Liver (tissue), 9 donors: ENCODE data around the gene PDE4C. TPM values are rescaled to one million over a fixed set of nuclear protein-coding genes. Genes with fewer than 3 reads are reported as not detected.

ENCODE experiments used
- DNase-seq: peaks from one replicate; pipeline ENCODE4 v3.0.0-alpha.2; 2017; ENCODE audit warnings: low spot score
- H3K27ac ChIP-seq, 2 donors: one replicate each; pipeline ENCODE4 v1.7.0; 2013; ENCODE audit warnings: inconsistent platforms in 2 of 2, low read length in 2 of 2, control low read depth in 1 of 2, low read depth in 1 of 2, mild to moderate bottlenecking in 1 of 2
- H3K27me3 ChIP-seq, 4 donors: one replicate each; pipeline versions ENCODE4 v1.6.1 to v1.7.0; 2013; ENCODE audit warnings: low read length in 3 of 4, inconsistent platforms in 1 of 4, mild to moderate bottlenecking in 1 of 4, moderate library complexity in 1 of 4; ENCODE audit not compliant: control insufficient read depth in 4 of 4, insufficient read depth in 4 of 4
- H3K36me3 ChIP-seq, 4 donors: one replicate each; pipeline versions ENCODE4 v1.6.1 to v1.7.0; 2013; ENCODE audit warnings: low read length in 3 of 4, mild to moderate bottlenecking in 3 of 4, low read depth in 1 of 4, moderate library complexity in 1 of 4; ENCODE audit not compliant: control insufficient read depth in 4 of 4, insufficient read depth in 3 of 4
- H3K4me1 ChIP-seq, 4 donors: one replicate each; pipeline versions ENCODE4 v1.6.1 to v1.7.0; 2013; ENCODE audit warnings: low read length in 3 of 4, mild to moderate bottlenecking in 3 of 4, moderate library complexity in 1 of 4; ENCODE audit not compliant: control insufficient read depth in 4 of 4, insufficient read depth in 4 of 4
- H3K4me3 ChIP-seq, 3 donors: one replicate each; pipeline versions ENCODE4 v1.6.1 to v1.7.0; 2013; ENCODE audit warnings: low read length in 3 of 3, control low read depth in 1 of 3, low read depth in 1 of 3, mild to moderate bottlenecking in 1 of 3
- H3K9ac ChIP-seq, 2 donors: one replicate each; pipeline ENCODE4 v1.7.0; 2013; ENCODE audit warnings: low read length in 2 of 2, mild to moderate bottlenecking in 2 of 2, moderate library complexity in 2 of 2, control low read depth in 1 of 2, low read depth in 1 of 2
- H3K9me3 ChIP-seq, 4 donors: one replicate each; pipeline versions ENCODE4 v1.6.1 to v1.7.0; 2013; ENCODE audit warnings: low read length in 3 of 4; ENCODE audit not compliant: control insufficient read depth in 4 of 4
- EGR1 ChIP-seq, 2 donors: IDR thresholded peaks; 2 replicates each; pipeline ENCODE4 v1.6.1; 2016 to 2018; ENCODE audit warnings: antibody characterized with exemption in 2 of 2, low read depth in 2 of 2
- FOXA1 ChIP-seq: IDR thresholded peaks from 2 replicates; pipeline ENCODE4 v1.6.1; 2016; ENCODE audit warnings: antibody characterized with exemption
- HNF4A ChIP-seq, 2 donors: conservative IDR thresholded peaks; 2 replicates each; pipeline ENCODE4 v1.6.1; 2016; ENCODE audit warnings: antibody characterized with exemption in 2 of 2, mild to moderate bottlenecking in 2 of 2
- HNF4G ChIP-seq: IDR thresholded peaks from 2 replicates; pipeline ENCODE4 v1.6.1; 2016; ENCODE audit warnings: antibody characterized with exemption
- NR2F2 ChIP-seq: IDR thresholded peaks from 2 replicates; pipeline ENCODE4 v1.6.1; 2016; ENCODE audit warnings: antibody characterized with exemption
- RXRA ChIP-seq, 2 donors: IDR thresholded peaks; 2 replicates each; pipeline ENCODE4 v1.6.1; 2017 to 2018; ENCODE audit warnings: antibody characterized with exemption in 2 of 2, mild to moderate bottlenecking in 1 of 2
- TAF1 ChIP-seq: conservative IDR thresholded peaks from 2 replicates; pipeline ENCODE4 v1.6.1; 2016; ENCODE audit warnings: antibody characterized with exemption, mild to moderate bottlenecking
- WGBS: extraction: QIAGEN DNeasy Blood & Tissue Kit; methylation state at CpG from one replicate; pipeline ENCODE4 v1.1.7; 2013; 5-methylcytosine and 5-hydroxymethylcytosine counted together
- polyA plus RNA-seq, 2 donors: library from polyadenylated mRNA; stranded (reverse) in 1 of 2; unstranded in 1 of 2; fragments of 200-250 nt in 1 of 2; fragments of >200 nt in 1 of 2; fragmentation: Nextera tagmentation in 1 of 2; extraction: Ambion mirVana in 1 of 2; gene quantifications; one replicate each; pipeline versions ENCODE4 v1.2.1 to v1.2.3, GENCODE V29; 2013 to 2015
- total RNA-seq, 2 donors: library from RNA; depleted of rRNA; stranded (reverse); fragments of >200 nt; gene quantifications; one replicate each; pipeline ENCODE4 v1.2.3, GENCODE V29; 2014
- TF ChIP-seq, protein P1 (sequence below): IDR thresholded peaks from 2 replicates; pipeline ENCODE4 v1.6.1; 2016; ENCODE audit warnings: antibody characterized with exemption, mild to moderate bottlenecking
- TF ChIP-seq, protein P2 (sequence below): fragments of 150-350 bp; IDR thresholded peaks from 2 replicates; pipeline ENCODE4 v1.5.1; 2017; ENCODE audit warnings: improper control_type of control experiment, low read depth, low read length; ENCODE audit not compliant: missing input control
- TF ChIP-seq, protein P3 (sequence below): IDR thresholded peaks from 2 replicates; pipeline ENCODE4 v1.6.1; 2016; ENCODE audit warnings: antibody characterized with exemption
- donor health status: healthy.
- donor health status: healthy.
- donor health status: healthy.
- donor health status: healthy.
- donor health status: healthy.

PDE4C gene
- total and polyA plus RNA-seq, 4 donors, result 0.23 to 0.75 (median 0.51) TPM; not detected in 1

- H3K9me3 ChIP-seq, result no peaks in the 10 kb centered on the region
- TF ChIP-seq HNF4A (conservative IDR thresholded peaks at IDR 0.05) (no peak), HNF4G (no peak), TAF1 (no peak), EGR1 (IDR thresholded peaks at IDR 0.05; ENCODE audit: low read depth in 2 of 2) (no peak)
- TF ChIP-seq, protein P1, sequence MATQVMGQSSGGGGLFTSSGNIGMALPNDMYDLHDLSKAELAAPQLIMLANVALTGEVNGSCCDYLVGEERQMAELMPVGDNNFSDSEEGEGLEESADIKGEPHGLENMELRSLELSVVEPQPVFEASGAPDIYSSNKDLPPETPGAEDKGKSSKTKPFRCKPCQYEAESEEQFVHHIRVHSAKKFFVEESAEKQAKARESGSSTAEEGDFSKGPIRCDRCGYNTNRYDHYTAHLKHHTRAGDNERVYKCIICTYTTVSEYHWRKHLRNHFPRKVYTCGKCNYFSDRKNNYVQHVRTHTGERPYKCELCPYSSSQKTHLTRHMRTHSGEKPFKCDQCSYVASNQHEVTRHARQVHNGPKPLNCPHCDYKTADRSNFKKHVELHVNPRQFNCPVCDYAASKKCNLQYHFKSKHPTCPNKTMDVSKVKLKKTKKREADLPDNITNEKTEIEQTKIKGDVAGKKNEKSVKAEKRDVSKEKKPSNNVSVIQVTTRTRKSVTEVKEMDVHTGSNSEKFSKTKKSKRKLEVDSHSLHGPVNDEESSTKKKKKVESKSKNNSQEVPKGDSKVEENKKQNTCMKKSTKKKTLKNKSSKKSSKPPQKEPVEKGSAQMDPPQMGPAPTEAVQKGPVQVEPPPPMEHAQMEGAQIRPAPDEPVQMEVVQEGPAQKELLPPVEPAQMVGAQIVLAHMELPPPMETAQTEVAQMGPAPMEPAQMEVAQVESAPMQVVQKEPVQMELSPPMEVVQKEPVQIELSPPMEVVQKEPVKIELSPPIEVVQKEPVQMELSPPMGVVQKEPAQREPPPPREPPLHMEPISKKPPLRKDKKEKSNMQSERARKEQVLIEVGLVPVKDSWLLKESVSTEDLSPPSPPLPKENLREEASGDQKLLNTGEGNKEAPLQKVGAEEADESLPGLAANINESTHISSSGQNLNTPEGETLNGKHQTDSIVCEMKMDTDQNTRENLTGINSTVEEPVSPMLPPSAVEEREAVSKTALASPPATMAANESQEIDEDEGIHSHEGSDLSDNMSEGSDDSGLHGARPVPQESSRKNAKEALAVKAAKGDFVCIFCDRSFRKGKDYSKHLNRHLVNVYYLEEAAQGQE, result no peak
- H3K27me3 ChIP-seq, result no peaks in the 10 kb centered on the region
- H3K4me1 ChIP-seq, result no peaks in the 10 kb centered on the region
- no peak overlapping the region for H3K9ac ChIP-seq
- no peak overlapping the region for H3K4me3 ChIP-seq
- no peak for DNase-seq
- peaks cover 0 to 28% (median 6%) of the 10 kb centered on the region in 4 donors for H3K36me3 ChIP-seq
- 97% methylated on average over 10 of the region's 10 CpGs for WGBS
- no peak overlapping the region for H3K27ac ChIP-seq
These were observed 36.7 kb upstream of the PDE4C start for GRCh38 chr19:18262917-18263316.

DNA sequence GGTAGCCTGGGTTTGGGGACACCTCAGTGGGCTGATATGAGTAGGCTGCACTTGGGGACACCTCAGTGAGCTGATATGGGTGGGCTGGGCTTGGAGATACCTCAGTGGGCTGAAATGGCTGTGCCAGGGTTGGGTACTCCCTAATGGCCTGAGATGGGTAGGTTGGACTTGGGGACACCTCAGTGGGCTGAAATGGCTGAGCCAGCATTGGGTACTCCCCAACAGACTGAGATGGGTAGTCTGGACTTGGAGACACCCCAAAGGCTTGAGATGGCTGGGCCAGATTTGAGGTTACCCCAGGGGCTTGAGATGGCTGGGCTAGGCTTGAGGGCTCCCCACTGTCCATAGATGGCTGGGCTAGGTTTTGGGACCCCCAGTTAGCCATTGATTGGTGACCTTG is 35.9 kb upstream of the PDE4C start:
- no peaks in the 10 kb centered on the region for H3K9me3 ChIP-seq
- H3K36me3 ChIP-seq, result peaks cover 0 to 24% (median 4%) of the 10 kb centered on the region in 4 donors
- DNase-seq, result no peak
- H3K4me3 ChIP-seq, result no peak overlapping the region
- TF ChIP-seq FOXA1 (no peak), EGR1 (IDR thresholded peaks at IDR 0.05; ENCODE audit: low read depth in 2 of 2) (no peak), TAF1 (no peak)
- TF ChIP-seq, protein P1, result no peak
- TF ChIP-seq, protein P2, sequence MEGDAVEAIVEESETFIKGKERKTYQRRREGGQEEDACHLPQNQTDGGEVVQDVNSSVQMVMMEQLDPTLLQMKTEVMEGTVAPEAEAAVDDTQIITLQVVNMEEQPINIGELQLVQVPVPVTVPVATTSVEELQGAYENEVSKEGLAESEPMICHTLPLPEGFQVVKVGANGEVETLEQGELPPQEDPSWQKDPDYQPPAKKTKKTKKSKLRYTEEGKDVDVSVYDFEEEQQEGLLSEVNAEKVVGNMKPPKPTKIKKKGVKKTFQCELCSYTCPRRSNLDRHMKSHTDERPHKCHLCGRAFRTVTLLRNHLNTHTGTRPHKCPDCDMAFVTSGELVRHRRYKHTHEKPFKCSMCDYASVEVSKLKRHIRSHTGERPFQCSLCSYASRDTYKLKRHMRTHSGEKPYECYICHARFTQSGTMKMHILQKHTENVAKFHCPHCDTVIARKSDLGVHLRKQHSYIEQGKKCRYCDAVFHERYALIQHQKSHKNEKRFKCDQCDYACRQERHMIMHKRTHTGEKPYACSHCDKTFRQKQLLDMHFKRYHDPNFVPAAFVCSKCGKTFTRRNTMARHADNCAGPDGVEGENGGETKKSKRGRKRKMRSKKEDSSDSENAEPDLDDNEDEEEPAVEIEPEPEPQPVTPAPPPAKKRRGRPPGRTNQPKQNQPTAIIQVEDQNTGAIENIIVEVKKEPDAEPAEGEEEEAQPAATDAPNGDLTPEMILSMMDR, result no peak
- H3K9ac ChIP-seq, result no peak overlapping the region
- H3K4me1 ChIP-seq, result no peaks in the 10 kb centered on the region
- H3K27me3 ChIP-seq, result no peaks in the 10 kb centered on the region
- no peak overlapping the region for H3K27ac ChIP-seq

DNA sequence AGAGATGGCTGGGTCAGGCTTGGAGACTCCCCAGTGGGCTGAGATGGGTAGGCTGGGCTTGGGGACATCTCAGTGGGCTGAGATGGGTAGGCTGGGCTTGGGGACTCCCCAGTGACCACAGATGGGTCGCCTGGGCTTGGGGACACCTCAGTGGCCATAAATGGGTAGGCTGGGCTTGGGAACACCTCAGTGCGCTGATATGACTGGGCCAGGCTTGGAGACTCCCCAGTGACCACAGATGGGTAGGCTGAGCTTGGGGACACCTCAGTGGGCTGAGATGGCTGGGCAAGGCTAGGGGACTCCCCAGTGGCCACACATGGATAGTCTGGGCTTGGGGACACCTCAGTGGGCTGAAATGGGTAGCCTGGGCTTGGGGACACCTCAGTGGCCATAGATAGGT is 35.2 kb upstream of the PDE4C start:
- peaks cover 0 to 18% (median 2%) of the 10 kb centered on the region in 4 donors for H3K36me3 ChIP-seq
- 89% methylated on average over 2 of the region's 2 CpGs for WGBS
- TF ChIP-seq RXRA (IDR thresholded peaks at IDR 0.05) (no peak), TAF1 (no peak), NR2F2 (no peak), EGR1 (IDR thresholded peaks at IDR 0.05; ENCODE audit: low read depth in 2 of 2) (no peak)
- TF ChIP-seq, protein P1, result no peak
- TF ChIP-seq, protein P3, sequence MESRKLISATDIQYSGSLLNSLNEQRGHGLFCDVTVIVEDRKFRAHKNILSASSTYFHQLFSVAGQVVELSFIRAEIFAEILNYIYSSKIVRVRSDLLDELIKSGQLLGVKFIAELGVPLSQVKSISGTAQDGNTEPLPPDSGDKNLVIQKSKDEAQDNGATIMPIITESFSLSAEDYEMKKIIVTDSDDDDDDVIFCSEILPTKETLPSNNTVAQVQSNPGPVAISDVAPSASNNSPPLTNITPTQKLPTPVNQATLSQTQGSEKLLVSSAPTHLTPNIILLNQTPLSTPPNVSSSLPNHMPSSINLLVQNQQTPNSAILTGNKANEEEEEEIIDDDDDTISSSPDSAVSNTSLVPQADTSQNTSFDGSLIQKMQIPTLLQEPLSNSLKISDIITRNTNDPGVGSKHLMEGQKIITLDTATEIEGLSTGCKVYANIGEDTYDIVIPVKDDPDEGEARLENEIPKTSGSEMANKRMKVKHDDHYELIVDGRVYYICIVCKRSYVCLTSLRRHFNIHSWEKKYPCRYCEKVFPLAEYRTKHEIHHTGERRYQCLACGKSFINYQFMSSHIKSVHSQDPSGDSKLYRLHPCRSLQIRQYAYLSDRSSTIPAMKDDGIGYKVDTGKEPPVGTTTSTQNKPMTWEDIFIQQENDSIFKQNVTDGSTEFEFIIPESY, result no peak

More for the DNA sequence above, 35.2 kb upstream of the PDE4C start:
- Histone ChIP-seq H3K4me1 (no peaks in the 10 kb centered on the region), H3K9ac (no peak overlapping the region), H3K27me3 (no peaks in the 10 kb centered on the region), H3K9me3 (no peaks in the 10 kb centered on the region), H3K27ac (no peak overlapping the region), H3K4me3 (no peak overlapping the region)
- DNase-seq, result no peak
